Endodermal cell (in vitro differentiated cells): ENCODE measurements around the gene KRTAP10-2. TPM values are rescaled to one million over a fixed set of nuclear protein-coding genes. Genes with fewer than 3 reads are reported as not detected.

Source experiments
- DNase-seq: peaks from one replicate; pipeline ENCODE4 v3.0.0-alpha.2; 2017
- H3K27ac ChIP-seq: 2 replicates; pipeline ENCODE4 v1.5.1; 2013; ENCODE audit warnings: mild to moderate bottlenecking, low read depth, low read length, moderate library complexity
- H3K27me3 ChIP-seq: 2 replicates; pipeline ENCODE4 v1.6.1; 2013; ENCODE audit warnings: mild to moderate bottlenecking, low read length, moderate library complexity; ENCODE audit not compliant: insufficient read depth, control insufficient read depth, poor library complexity, severe bottlenecking
- H3K36me3 ChIP-seq: 2 replicates; pipeline ENCODE4 v1.7.0; 2013; ENCODE audit warnings: mild to moderate bottlenecking, low read length, moderate library complexity; ENCODE audit not compliant: control insufficient read depth, insufficient read depth
- H3K4me1 ChIP-seq: one replicate; pipeline ENCODE4 v1.7.0; 2013; ENCODE audit warnings: low read length; ENCODE audit not compliant: control insufficient read depth, insufficient read depth
- H3K4me3 ChIP-seq: 2 replicates; pipeline ENCODE4 v1.5.1; 2013; ENCODE audit warnings: mild to moderate bottlenecking, low read length, moderate library complexity
- H3K9ac ChIP-seq: 2 replicates; pipeline ENCODE4 v1.6.1; 2013; ENCODE audit warnings: mild to moderate bottlenecking, low read length, moderate library complexity; ENCODE audit not compliant: poor library complexity, severe bottlenecking; ENCODE audit errors: extremely low read depth
- H3K9me3 ChIP-seq: 2 replicates; pipeline ENCODE4 v1.6.1; 2013; ENCODE audit warnings: mild to moderate bottlenecking, low read length, moderate library complexity; ENCODE audit not compliant: control insufficient read depth
- H3K27ac Mint-ChIP-seq: 2 replicates; pipeline ENCODE4 v1.8.0; 2020; ENCODE audit warnings: mixed read lengths
- H3K27me3 Mint-ChIP-seq: 2 replicates; pipeline ENCODE4 v1.8.0; 2021; ENCODE audit warnings: mild to moderate bottlenecking, mixed read lengths; ENCODE audit not compliant: insufficient read depth
- H3K36me3 Mint-ChIP-seq: 2 replicates; pipeline ENCODE4 v1.8.0; 2020; ENCODE audit warnings: low read depth, mixed read lengths
- H3K4me1 Mint-ChIP-seq: 2 replicates; pipeline ENCODE4 v1.8.0; 2020; ENCODE audit warnings: mixed read lengths
- H3K4me3 Mint-ChIP-seq: 2 replicates; pipeline ENCODE4 v1.8.0; 2020; ENCODE audit warnings: mild to moderate bottlenecking, moderate library complexity, mixed read lengths
- H3K9me3 Mint-ChIP-seq: 2 replicates; pipeline ENCODE4 v1.8.0; 2020; ENCODE audit warnings: mild to moderate bottlenecking, mixed read lengths
- WGBS, 2 experiments: methylation state at CpG; one replicate each; pipeline versions ENCODE4 v1.1.5 to v1.1.7; 2013; ENCODE audit warnings: missing lambda C conversion rate in 2 of 2, mixed read lengths in 1 of 2; ENCODE audit not compliant: insufficient coverage in 1 of 2, insufficient read length in 1 of 2; 5-methylcytosine and 5-hydroxymethylcytosine counted together
- total RNA-seq, 2 donors: library from RNA; stranded (reverse); fragmentation: NEBNext Ultra II Directional in 1 of 2; extraction: Animal tissue kit (Norgen Biotek cat#: 25700) in 1 of 2; gene quantifications; 2 replicates in 1 of 2; 3 replicates in 1 of 2; pipeline ENCODE4 v1.2.1, GENCODE V29; 2021
- TF ChIP-seq, protein P1 (sequence below): fragments of 200-600 bp; sonication (generic); conservative IDR thresholded peaks from 2 replicates; pipeline ENCODE4 v1.5.0; 2021; ENCODE audit warnings: antibody characterized with exemption, mild to moderate bottlenecking

The KRTAP10-2 gene
- total RNA-seq, 2 donors from 2014 or later, result not detected

GRCh38 chr21:44533891-44534627, 17.2 kb downstream of the KRTAP10-2 start:
- peak; percentile 68 for DNase-seq
- H3K9me3 Mint-ChIP-seq, result no peaks in the 10 kb centered on the region
- H3K27me3 Mint-ChIP-seq, result no peaks in the 10 kb centered on the region
- no peaks in the 10 kb centered on the region for H3K4me1 Mint-ChIP-seq
- Histone ChIP-seq H3K4me3 (no peak overlapping the region), H3K27me3 (no peaks in the 10 kb centered on the region), H3K9ac (no peak overlapping the region), H3K27ac (no peak overlapping the region), H3K36me3 (no peaks in the 10 kb centered on the region), H3K9me3 (no peaks in the 10 kb centered on the region), H3K4me1 (no peaks in the 10 kb centered on the region)
- WGBS, 2 experiments, result 95 to 100% methylated on average over 4 to 13 of the region's 21 CpGs
- no peak overlapping the region for H3K27ac Mint-ChIP-seq
- H3K4me3 Mint-ChIP-seq, result no peak overlapping the region
- H3K36me3 Mint-ChIP-seq, result no peaks in the 10 kb centered on the region
- TF ChIP-seq, protein P1, sequence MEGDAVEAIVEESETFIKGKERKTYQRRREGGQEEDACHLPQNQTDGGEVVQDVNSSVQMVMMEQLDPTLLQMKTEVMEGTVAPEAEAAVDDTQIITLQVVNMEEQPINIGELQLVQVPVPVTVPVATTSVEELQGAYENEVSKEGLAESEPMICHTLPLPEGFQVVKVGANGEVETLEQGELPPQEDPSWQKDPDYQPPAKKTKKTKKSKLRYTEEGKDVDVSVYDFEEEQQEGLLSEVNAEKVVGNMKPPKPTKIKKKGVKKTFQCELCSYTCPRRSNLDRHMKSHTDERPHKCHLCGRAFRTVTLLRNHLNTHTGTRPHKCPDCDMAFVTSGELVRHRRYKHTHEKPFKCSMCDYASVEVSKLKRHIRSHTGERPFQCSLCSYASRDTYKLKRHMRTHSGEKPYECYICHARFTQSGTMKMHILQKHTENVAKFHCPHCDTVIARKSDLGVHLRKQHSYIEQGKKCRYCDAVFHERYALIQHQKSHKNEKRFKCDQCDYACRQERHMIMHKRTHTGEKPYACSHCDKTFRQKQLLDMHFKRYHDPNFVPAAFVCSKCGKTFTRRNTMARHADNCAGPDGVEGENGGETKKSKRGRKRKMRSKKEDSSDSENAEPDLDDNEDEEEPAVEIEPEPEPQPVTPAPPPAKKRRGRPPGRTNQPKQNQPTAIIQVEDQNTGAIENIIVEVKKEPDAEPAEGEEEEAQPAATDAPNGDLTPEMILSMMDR, result no peak

DNA sequence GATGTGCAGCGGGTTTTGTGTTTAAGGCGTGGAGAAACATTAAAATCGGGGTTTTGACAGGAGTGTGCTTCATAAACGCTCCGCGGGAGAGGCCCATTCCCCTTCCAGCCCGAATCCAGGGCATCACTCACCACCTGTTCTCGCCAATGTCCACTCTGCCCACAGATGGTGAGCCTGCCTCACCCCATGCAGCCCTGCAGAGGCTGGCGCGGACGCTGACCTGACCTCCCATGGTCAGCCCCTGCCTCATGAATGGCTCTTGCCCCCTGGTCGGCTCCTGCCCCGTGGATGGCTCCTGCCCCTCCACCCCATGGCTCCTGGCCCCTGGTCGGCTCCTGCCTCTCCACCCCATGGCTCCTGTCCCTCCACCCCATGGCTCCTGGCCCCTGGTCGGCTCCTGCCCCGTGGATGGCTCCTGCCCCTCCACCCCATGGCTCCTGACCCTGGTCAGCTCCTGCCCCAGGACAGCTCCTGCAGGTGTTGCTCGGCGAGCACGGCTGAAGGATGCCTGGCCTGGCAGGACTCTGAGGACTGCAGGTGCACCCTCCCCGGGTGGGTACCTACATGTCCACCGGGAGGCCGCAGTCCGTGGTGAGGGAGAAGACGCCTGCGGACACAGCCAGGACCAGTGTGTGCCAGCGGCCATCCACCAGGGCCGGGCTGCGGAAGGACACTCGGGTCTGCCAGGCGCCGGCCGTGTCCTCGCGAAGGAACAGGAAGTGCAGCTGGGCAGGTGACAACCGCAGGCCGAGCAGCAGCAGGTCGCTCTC, 18.0 kb downstream of the KRTAP10-2 start:
- Mint-ChIP-seq H3K9me3 (no peaks in the 10 kb centered on the region), H3K4me3 (no peak overlapping the region), H3K27me3 (no peaks in the 10 kb centered on the region), H3K27ac (no peak overlapping the region), H3K4me1 (no peaks in the 10 kb centered on the region), H3K36me3 (no peaks in the 10 kb centered on the region)
- Histone ChIP-seq H3K9ac (no peak overlapping the region), H3K4me3 (no peak overlapping the region), H3K27me3 (no peaks in the 10 kb centered on the region), H3K4me1 (no peaks in the 10 kb centered on the region), H3K9me3 (no peaks in the 10 kb centered on the region), H3K36me3 (no peaks in the 10 kb centered on the region), H3K27ac (no peak overlapping the region)
- DNase-seq, result peak; percentile 52
- WGBS, 2 experiments, result 92 to 95% methylated on average over 34 to 37 of the region's 37 CpGs
- TF ChIP-seq, protein P1, result no peak

DNA sequence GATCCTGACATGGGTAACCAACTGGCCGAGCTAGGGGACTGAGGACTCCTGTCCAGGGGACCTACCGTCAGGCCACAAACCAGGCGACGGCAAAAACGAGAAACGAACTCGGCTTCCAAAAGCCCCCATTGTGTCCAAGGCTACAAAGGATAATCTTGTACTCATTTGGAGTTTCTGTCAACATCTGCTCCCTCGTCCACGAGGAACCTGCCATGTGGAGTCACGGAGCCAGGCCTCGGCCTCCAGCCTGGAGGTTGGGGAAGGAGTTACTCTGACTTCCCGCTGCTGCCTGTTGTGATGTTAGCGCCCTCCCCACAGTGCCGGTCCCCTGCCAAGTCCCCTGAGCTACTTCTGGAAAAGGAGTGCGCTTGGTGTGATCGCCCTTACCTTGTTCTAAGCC, 18.6 kb downstream of the KRTAP10-2 start:
- WGBS, 2 experiments, result 94 to 95% methylated on average over 14 to 16 of the region's 16 CpGs
- Mint-ChIP-seq H3K4me3 (no peak overlapping the region), H3K27me3 (no peaks in the 10 kb centered on the region), H3K9me3 (no peaks in the 10 kb centered on the region), H3K4me1 (no peaks in the 10 kb centered on the region), H3K36me3 (no peaks in the 10 kb centered on the region), H3K27ac (no peak overlapping the region)
- Histone ChIP-seq H3K4me3 (no peak overlapping the region), H3K9ac (no peak overlapping the region), H3K36me3 (no peaks in the 10 kb centered on the region), H3K27me3 (no peaks in the 10 kb centered on the region), H3K4me1 (no peaks in the 10 kb centered on the region), H3K9me3 (no peaks in the 10 kb centered on the region), H3K27ac (no peak overlapping the region)
- peak; percentile 38 for DNase-seq
- TF ChIP-seq, protein P1, result no peak
